A673 (cell line): ENCODE data around the gene CRYGS. TPM values are rescaled to one million over a fixed set of nuclear protein-coding genes. Genes with fewer than 3 reads are reported as not detected.
"Not testable (repeated sequence)": the region's sequence is repeated elsewhere in the genome, so short reads cannot be mapped to it uniquely, and the experiment has no call there.

Source experiments
- BruUV-seq: library from RNA; stranded (reverse); fragments of 400-500 nt; replicated peaks from 2 replicates; lab custom pipeline; 2021; lab: Mats Ljungman, UMichigan
- CTCF ChIA-PET: fragments of 300-600 bp; sonication (Branson Sonifier 250); formaldehyde crosslinking; loops from one replicate; lab custom pipeline; 2022; ENCODE audit warnings: antibody characterized with exemption; lab: Charles Lee
- POLR2A ChIA-PET: fragments of 300-600 bp; sonication (Branson Sonifier 250); formaldehyde crosslinking; loops from one replicate; lab custom pipeline; 2022; ENCODE audit warnings: antibody characterized with exemption; ENCODE audit not compliant: low non-redundant PET; lab: Charles Lee
- DNase-seq: peaks from one replicate; pipeline ENCODE4 v3.0.0-alpha.2; 2015; ENCODE audit warnings: low spot score
- H3K27ac ChIP-seq: fragments of 200-600 bp; sonication (generic); 2 replicates; pipeline ENCODE4 v1.5.1; 2016; ENCODE audit warnings: mixed run types, low read depth, mild to moderate bottlenecking, mixed read lengths, antibody characterized with exemption, low read length; ENCODE audit not compliant: poor library complexity, severe bottlenecking
- H3K27me3 ChIP-seq: fragments of 200-600 bp; sonication (generic); replicated peaks from 2 replicates; pipeline ENCODE4 v1.6.1; 2017; ENCODE audit warnings: mixed run types, low read depth, mild to moderate bottlenecking, mixed read lengths, antibody characterized with exemption, low read length; ENCODE audit not compliant: insufficient read depth, poor library complexity
- H3K36me3 ChIP-seq: fragments of 200-600 bp; sonication (generic); 2 replicates; pipeline ENCODE4 v1.6.1; 2016; ENCODE audit warnings: mixed run types, mild to moderate bottlenecking, mixed read lengths, antibody characterized with exemption, low read length; ENCODE audit not compliant: insufficient read depth, poor library complexity, severe bottlenecking
- H3K4me1 ChIP-seq: fragments of 200-600 bp; sonication (generic); 2 replicates; pipeline ENCODE4 v1.6.1; 2017; ENCODE audit warnings: mixed run types, mild to moderate bottlenecking, mixed read lengths, antibody characterized with exemption, low read length; ENCODE audit not compliant: insufficient read depth, poor library complexity, severe bottlenecking
- H3K4me3 ChIP-seq: fragments of 200-600 bp; sonication (generic); 2 replicates; pipeline ENCODE4 v1.5.1; 2016; ENCODE audit warnings: low read depth, mixed run types, mild to moderate bottlenecking, mixed read lengths, low read length; ENCODE audit not compliant: poor library complexity, severe bottlenecking
- H3K9me3 ChIP-seq: fragments of 200-600 bp; sonication (generic); 2 replicates; pipeline ENCODE4 v1.6.1; 2016; ENCODE audit warnings: mixed run types, low read depth, mild to moderate bottlenecking, mixed read lengths, antibody characterized with exemption, low read length; ENCODE audit not compliant: poor library complexity, severe bottlenecking
- CTCF ChIP-seq: fragments of 300-800, 200-600 bp; sonication (generic); conservative IDR thresholded peaks from 2 replicates; pipeline ENCODE4 v1.5.1; 2017; ENCODE audit warnings: low read depth, mild to moderate bottlenecking, antibody characterized with exemption, low read length, moderate library complexity, mixed read lengths
- EZH2 ChIP-seq: fragments of 200-600 bp; sonication (generic); IDR thresholded peaks from 2 replicates; pipeline ENCODE4 v1.6.1; 2017; ENCODE audit warnings: borderline replicate concordance, low read depth, mild to moderate bottlenecking, mixed read lengths, antibody characterized with exemption, low read length; ENCODE audit not compliant: poor library complexity, severe bottlenecking
- intact Hi-C: fragments of 100-400 bp; cut with micrococcal nuclease; formaldehyde crosslinking; loops from one replicate; pipeline ENCODE4 v1.10.0; 2022; ENCODE audit not compliant: unreplicated experiment
- total RNA-seq: library from RNA; stranded (reverse); gene quantifications from 2 replicates; pipeline ENCODE4 v1.2.3, GENCODE V29; 2021

The CRYGS gene
- total RNA-seq, 1 experiment from 2014 or later = 3.6 TPM

- no peak overlapping the region for H3K4me3 ChIP-seq
- DNase-seq = no peak
- ChIA-PET CTCF (interaction anchor here (0.6 to 1.5 kb wide), 3 partner anchors 26 to 184 kb away, joined by 3 to 11 read pairs (median 5); no protein-coding TSS in a partner anchor), POLR2A (no interaction called here)
- no peaks in the 10 kb centered on the region for H3K4me1 ChIP-seq
- no TSS peak for BruUV-seq
- no peaks in the 10 kb centered on the region for H3K9me3 ChIP-seq
- H3K27ac ChIP-seq = no peak overlapping the region
- intact Hi-C loops = loop anchor here (2.0 kb wide), 2 partner anchors 26 to 232 kb away; no protein-coding TSS in a partner anchor
- H3K36me3 ChIP-seq = peaks cover 22% of the 10 kb centered on the region
- H3K27me3 ChIP-seq = no peaks in the 10 kb centered on the region
- TF ChIP-seq CTCF (no peak), EZH2 (no peak)
Observed at GRCh38 chr3:186588632-186589031, 44.5 kb upstream of the CRYGS start.

- TF ChIP-seq CTCF = no peak
- TF ChIP-seq EZH2 = no peak
- H3K27me3 ChIP-seq = no peaks in the 10 kb centered on the region
- intact Hi-C loops = no loop called here
- no peak for DNase-seq
- no TSS peak for BruUV-seq
- ChIA-PET POLR2A (no interaction called here), CTCF (no interaction called here)
- H3K4me1 ChIP-seq = no peaks in the 10 kb centered on the region
- no peak overlapping the region for H3K27ac ChIP-seq
- H3K4me3 ChIP-seq = no peak overlapping the region
- no peaks in the 10 kb centered on the region for H3K9me3 ChIP-seq
- peaks cover 37% of the 10 kb centered on the region for H3K36me3 ChIP-seq
Observed at GRCh38 chr3:186587183-186587582, 43.0 kb upstream of the CRYGS start.

GRCh38 chr3:186586245-186586644 is 42.1 kb upstream of the CRYGS start:
- H3K27me3 ChIP-seq, H3K4me3 ChIP-seq, H3K27ac ChIP-seq, H3K4me1 ChIP-seq, DNase-seq, H3K9me3 ChIP-seq, BruUV-seq, POLR2A ChIA-PET, intact Hi-C loops, CTCF ChIA-PET: not testable (repeated sequence)
- H3K36me3 ChIP-seq = peaks cover 46% of the 10 kb centered on the region

GRCh38 chr3:186583831-186584230 is 39.7 kb upstream of the CRYGS start:
- intact Hi-C loops = no loop called here
- H3K4me3 ChIP-seq = no peak overlapping the region
- H3K4me1 ChIP-seq = no peaks in the 10 kb centered on the region
- no peak for DNase-seq
- no TSS peak for BruUV-seq
- ChIA-PET CTCF (no interaction called here), POLR2A (no interaction called here)
- no peaks in the 10 kb centered on the region for H3K9me3 ChIP-seq
- peaks cover 67% of the 10 kb centered on the region for H3K36me3 ChIP-seq
- TF ChIP-seq EZH2 (no peak), CTCF (no peak)
- H3K27me3 ChIP-seq = no peaks in the 10 kb centered on the region
- no peak overlapping the region for H3K27ac ChIP-seq
